H1 (cell line): ENCODE results near the gene SPTBN1. TPM values are rescaled to one million over a fixed set of nuclear protein-coding genes. Genes with fewer than 3 reads are reported as not detected.

Experiments used
- CTCF ChIA-PET: fragments of 300-600 bp; sonication (Branson Sonifier 250); formaldehyde crosslinking; loops from one replicate; lab custom pipeline; 2021; ENCODE audit not compliant: partially characterized antibody; lab: Charles Lee
- POLR2A ChIA-PET: fragments of 300-600 bp; sonication (Branson Sonifier 250); formaldehyde crosslinking; loops from one replicate; lab custom pipeline; 2021; ENCODE audit warnings: inconsistent platforms; ENCODE audit not compliant: partially characterized antibody; lab: Charles Lee
- DNase-seq, 2 experiments: peaks; one replicate each; pipeline versions ENCODE4 v3.0.0 to v3.0.0-alpha.2; 2010 to 2022; ENCODE audit warnings: low spot score in 2 of 2, low read depth in 1 of 2, mixed read lengths in 1 of 2
- FAIRE-seq: peaks from 2 replicates; lab custom pipeline; 2011; peaks lifted over from hg19 to GRCh38; lab: Jason Lieb, UNC
- H2AFZ ChIP-seq: 2 replicates; pipeline ENCODE4 v1.8.1; 2012; ENCODE audit warnings: low read length, inconsistent platforms
- H2AK5ac ChIP-seq: 2 replicates; pipeline ENCODE4 v1.6.1; 2013; ENCODE audit warnings: low read depth, low read length
- H2BK120ac ChIP-seq: replicated peaks from 2 replicates; pipeline ENCODE3; 2013; ENCODE audit warnings: low read depth, low read length, inconsistent platforms
- H2BK12ac ChIP-seq: 2 replicates; pipeline ENCODE4 v1.6.1; 2013; ENCODE audit warnings: low read depth, low read length
- H2BK15ac ChIP-seq: 2 replicates; pipeline ENCODE4 v1.6.1; 2013; ENCODE audit warnings: low read length
- H2BK20ac ChIP-seq: 2 replicates; pipeline ENCODE4 v1.6.1; 2013; ENCODE audit warnings: low read length
- H2BK5ac ChIP-seq: 2 replicates; pipeline ENCODE4 v1.6.1; 2013; ENCODE audit warnings: low read depth, low read length
- H3K14ac ChIP-seq: 2 replicates; pipeline ENCODE4 v1.6.1; 2013; ENCODE audit warnings: inconsistent platforms; ENCODE audit not compliant: insufficient read length
- H3K18ac ChIP-seq: 2 replicates; pipeline ENCODE4 v1.6.1; 2013; ENCODE audit warnings: low read length; ENCODE audit errors: extremely low read depth
- H3K23ac ChIP-seq: 2 replicates; pipeline ENCODE4 v1.6.1; 2013; ENCODE audit warnings: inconsistent platforms; ENCODE audit not compliant: insufficient read length
- H3K23me2 ChIP-seq: 2 replicates; pipeline ENCODE4 v1.6.1; 2013; ENCODE audit warnings: low read depth, low read length
- H3K27ac ChIP-seq: 2 replicates; pipeline ENCODE4 v1.6.1; 2011; ENCODE audit warnings: low read depth, low read length, inconsistent platforms
- H3K27me3 ChIP-seq, 4 experiments: replicated peaks in 1 of 4; 1 replicate in 1 of 4; 2 replicates in 3 of 4; pipeline versions ENCODE4 v1.6.1 to v1.8.1; 2011 to 2013; ENCODE audit warnings: low read length in 3 of 4, mild to moderate bottlenecking in 3 of 4, inconsistent platforms in 2 of 4, mixed read lengths in 2 of 4, moderate library complexity in 1 of 4; ENCODE audit not compliant: control insufficient read depth in 3 of 4, insufficient read depth in 3 of 4; ENCODE audit errors: extremely low read depth in 1 of 4
- H3K36me3 ChIP-seq, 4 experiments: 2 replicates each; pipeline versions ENCODE4 v1.6.1 to v1.8.1; 2011 to 2013; ENCODE audit warnings: mild to moderate bottlenecking in 4 of 4, low read length in 3 of 4, moderate library complexity in 2 of 4, control low read depth in 1 of 4, inconsistent platforms in 1 of 4; ENCODE audit not compliant: insufficient read depth in 4 of 4, control insufficient read depth in 2 of 4
- H3K4ac ChIP-seq: replicated peaks from 2 replicates; pipeline ENCODE3; 2013; ENCODE audit warnings: low read length, low read depth, mixed read lengths, inconsistent platforms; ENCODE audit not compliant: insufficient read length
- H3K4me1 ChIP-seq, 4 experiments: replicated peaks in 1 of 4; 1 replicate in 1 of 4; 2 replicates in 3 of 4; pipeline versions ENCODE4 v1.6.1 to v1.8.1; 2011 to 2013; ENCODE audit warnings: low read length in 3 of 4, inconsistent platforms in 2 of 4, mixed read lengths in 1 of 4; ENCODE audit not compliant: insufficient read depth in 4 of 4, control insufficient read depth in 3 of 4
- H3K4me2 ChIP-seq, 2 experiments: 2 replicates each; pipeline versions ENCODE4 v1.6.1 to v1.8.1; 2011 to 2013; ENCODE audit warnings: low read depth in 2 of 2, low read length in 2 of 2, control low read depth in 1 of 2, inconsistent platforms in 1 of 2, mild to moderate bottlenecking in 1 of 2; ENCODE audit not compliant: insufficient read depth in 1 of 2
- H3K4me3 ChIP-seq, 4 experiments: fragments of 200-600, 300-600 bp in 1 of 4; sonication (generic), shearing (Covaris generic), sonication (Bioruptor Twin) in 1 of 4; 2 replicates each; pipeline versions ENCODE4 v1.5.1 to v1.8.1; 2011 to 2016; ENCODE audit warnings: low read length in 4 of 4, low read depth in 3 of 4, control low read depth in 2 of 4, inconsistent platforms in 2 of 4, mild to moderate bottlenecking in 2 of 4, mixed read lengths in 1 of 4, moderate library complexity in 1 of 4; ENCODE audit not compliant: insufficient read depth in 2 of 4; ENCODE audit errors: extremely low read depth in 1 of 4
- H3K56ac ChIP-seq: replicated peaks from 2 replicates; pipeline ENCODE3; 2013; ENCODE audit warnings: low read depth, mild to moderate bottlenecking, mixed read lengths, low read length, inconsistent platforms; ENCODE audit not compliant: insufficient read length
- H3K79me1 ChIP-seq: 2 replicates; pipeline ENCODE4 v1.6.1; 2013; ENCODE audit warnings: low read depth, low read length, control low read depth
- H3K79me2 ChIP-seq, 2 experiments: 2 replicates each; pipeline versions ENCODE4 v1.6.1 to v1.8.1; 2012 to 2013; ENCODE audit warnings: low read length in 2 of 2, mild to moderate bottlenecking in 2 of 2, inconsistent platforms in 1 of 2; ENCODE audit not compliant: insufficient read depth in 2 of 2, control insufficient read depth in 1 of 2
- H3K9ac ChIP-seq, 4 experiments: replicated peaks in 1 of 4; 1 replicate in 1 of 4; 2 replicates in 3 of 4; pipeline versions ENCODE4 v1.6.1 to v1.8.1; 2011 to 2013; ENCODE audit warnings: low read depth in 3 of 4, low read length in 3 of 4, control low read depth in 2 of 4, mild to moderate bottlenecking in 2 of 4, moderate library complexity in 2 of 4, inconsistent platforms in 1 of 4; ENCODE audit errors: extremely low read depth in 1 of 4
- H3K9me3 ChIP-seq, 2 experiments: 2 replicates each; pipeline versions ENCODE4 v1.6.1 to v1.8.1; 2012 to 2013; ENCODE audit warnings: mild to moderate bottlenecking in 2 of 2, moderate library complexity in 2 of 2, control low read depth in 1 of 2, inconsistent platforms in 1 of 2, low read depth in 1 of 2, low read length in 1 of 2, mixed read lengths in 1 of 2; ENCODE audit not compliant: insufficient read depth in 2 of 2
- H4K20me1 ChIP-seq, 2 experiments: replicated peaks in 1 of 2; 2 replicates each; pipeline versions ENCODE3 to v1.8.1; 2011 to 2013; ENCODE audit warnings: inconsistent platforms in 2 of 2, low read length in 2 of 2, mild to moderate bottlenecking in 1 of 2; ENCODE audit not compliant: insufficient read depth in 2 of 2, control insufficient read depth in 1 of 2
- H4K5ac ChIP-seq: 2 replicates; pipeline ENCODE4 v1.6.1; 2013; ENCODE audit warnings: low read length, low read depth, mixed read lengths, inconsistent platforms; ENCODE audit not compliant: insufficient read length
- H4K8ac ChIP-seq: 2 replicates; pipeline ENCODE4 v1.8.0; 2013; ENCODE audit warnings: mild to moderate bottlenecking, moderate library complexity, low read length, inconsistent platforms; ENCODE audit not compliant: insufficient read depth; ENCODE audit errors: extremely low read depth
- H4K91ac ChIP-seq: replicated peaks from 2 replicates; pipeline ENCODE3; 2013; ENCODE audit warnings: low read length, mixed read lengths, inconsistent platforms; ENCODE audit not compliant: insufficient read length
- ASH2L ChIP-seq: fragments of 200-600, 300-600 bp; sonication (generic); IDR thresholded peaks from one replicate; pipeline ENCODE4 v1.7.1; 2017; ENCODE audit warnings: low read length
- BCL11A ChIP-seq, 2 experiments: IDR thresholded peaks; one replicate each; pipeline ENCODE4 v1.6.1; 2011; ENCODE audit warnings: low read depth in 2 of 2, low read length in 2 of 2, mild to moderate bottlenecking in 2 of 2
- CBX5 ChIP-seq: fragments of 300-800, 300-1000 bp; sonication (generic); IDR thresholded peaks from 2 replicates; pipeline ENCODE4 v1.7.1; 2016; ENCODE audit warnings: antibody characterized with exemption, low read length, low read depth
- CHD1 ChIP-seq: IDR thresholded peaks from 2 replicates; pipeline ENCODE4 v1.6.1; 2012; ENCODE audit warnings: low read depth, low read length, improper control_type of control experiment
- CTBP2 ChIP-seq: IDR thresholded peaks from 2 replicates; pipeline ENCODE4 v1.7.0; 2011; ENCODE audit warnings: borderline replicate concordance, mild to moderate bottlenecking, moderate library complexity, mixed read lengths, low read length; ENCODE audit not compliant: insufficient read depth, insufficient read length
- POLR2AphosphoS5 ChIP-seq: IDR thresholded peaks from 2 replicates; pipeline ENCODE4 v1.6.1; 2011; ENCODE audit warnings: low read depth, low read length
- RXRA ChIP-seq: IDR thresholded peaks from 2 replicates; pipeline ENCODE4 v1.6.1; 2011; ENCODE audit warnings: low read depth, mild to moderate bottlenecking, low read length, moderate library complexity; ENCODE audit not compliant: insufficient read depth
- SAP30 ChIP-seq: fragments of 300-600 bp; sonication (generic); IDR thresholded peaks from 2 replicates; pipeline ENCODE4 v1.7.1; 2012; ENCODE audit warnings: low read length, moderate library complexity, mild to moderate bottlenecking, inconsistent platforms; ENCODE audit not compliant: insufficient read depth, insufficient replicate concordance
- SIN3A ChIP-seq, 2 experiments: IDR thresholded peaks in 1 of 2; conservative IDR thresholded peaks in 1 of 2; 2 replicates each; pipeline ENCODE4 v1.6.1; 2011 to 2012; ENCODE audit warnings: low read length in 2 of 2, improper control_type of control experiment in 1 of 2, low read depth in 1 of 2, mild to moderate bottlenecking in 1 of 2
- TAF1 ChIP-seq: IDR thresholded peaks from 2 replicates; pipeline ENCODE4 v1.6.1; 2011; ENCODE audit warnings: mild to moderate bottlenecking, low read depth, low read length
- TBP ChIP-seq: IDR thresholded peaks from 2 replicates; pipeline ENCODE4 v1.6.1; 2011; ENCODE audit warnings: low read depth, low read length, improper control_type of control experiment
- TCF12 ChIP-seq: IDR thresholded peaks from 2 replicates; pipeline ENCODE4 v1.6.1; 2011; ENCODE audit warnings: low read depth, mild to moderate bottlenecking, low read length
- WGBS, 2 experiments: shearing (Covaris generic) in 1 of 2; methylation state at CpG; one replicate each; pipeline versions ENCODE4 v1.1.6 to v1.1.7; 2013 to 2015; ENCODE audit warnings: low lambda C conversion rate in 2 of 2, mixed read lengths in 2 of 2, inconsistent platforms in 1 of 2, low coverage in 1 of 2, missing lambda C conversion rate in 1 of 2; ENCODE audit not compliant: insufficient replicate concordance in 2 of 2, insufficient coverage in 1 of 2, insufficient read length in 1 of 2; ENCODE audit errors: extremely low coverage in 1 of 2, missing lambda C conversion rate in 1 of 2; 5-methylcytosine and 5-hydroxymethylcytosine counted together
- polyA plus RNA-seq, 7 experiments: library from polyadenylated mRNA; depleted of rRNA in 3 of 7; stranded (reverse) in 5 of 7; unstranded in 2 of 7; fragments of >200 nt in 5 of 7; fragments of 200-250 nt in 2 of 7; gene quantifications; 1 replicate in 5 of 7; 2 replicates in 1 of 7; 4 replicates in 1 of 7; pipeline versions ENCODE4 v1.2.1 to v1.2.3, GENCODE V29; 2011 to 2013; ENCODE audit warnings: missing spikeins in 2 of 7, mixed read lengths in 2 of 7
- total RNA-seq: library from RNA; stranded (reverse); fragmentation: NEBNext Ultra II Directional; extraction: Animal tissue kit (Norgen Biotek cat#: 25700); gene quantifications from 2 replicates; pipeline ENCODE4 v1.2.1, GENCODE V29; 2021
- TF ChIP-seq, protein P1 (sequence below): IDR thresholded peaks from 2 replicates; pipeline ENCODE4 v1.6.1; 2012; ENCODE audit warnings: inconsistent platforms
- TF ChIP-seq, protein P2 (sequence below): IDR thresholded peaks from 2 replicates; pipeline ENCODE4 v1.6.1; 2012; ENCODE audit warnings: inconsistent platforms

SPTBN1 gene
- total and polyA plus RNA-seq, 2 of the 8 experiments (the other 6 are each of a cell fraction or from before 2014, with no cell fraction given): 31.8 to 180 TPM

DNA sequence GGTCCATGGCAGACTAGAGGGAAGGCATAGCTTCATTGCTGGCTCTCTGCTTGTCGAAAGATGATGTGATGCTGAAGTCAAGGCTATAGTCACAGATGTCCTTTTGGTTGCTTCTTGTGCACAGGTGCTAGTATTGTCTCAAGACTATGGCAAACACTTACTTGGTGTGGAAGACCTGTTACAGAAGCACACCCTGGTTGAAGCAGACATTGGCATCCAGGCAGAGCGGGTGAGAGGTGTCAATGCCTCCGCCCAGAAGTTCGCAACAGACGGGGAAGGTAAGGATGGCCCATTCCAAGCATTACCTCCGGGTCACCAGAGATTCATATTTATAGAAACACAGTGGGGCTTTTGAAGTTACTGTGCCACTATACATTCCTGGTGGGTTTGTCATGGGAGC, 171.8 kb downstream of the SPTBN1 start:
- peaks cover 2 to 9% of the 10 kb centered on the region in 2 experiments for H4K20me1 ChIP-seq
- no peak overlapping the region for H3K23ac ChIP-seq
- no peak overlapping the region for H4K8ac ChIP-seq
- no peak overlapping the region for H3K4ac ChIP-seq
- no peak overlapping the region for H4K5ac ChIP-seq
- H2BK15ac ChIP-seq: no peak overlapping the region
- POLR2A ChIA-PET: no interaction called here
- no peak overlapping the region for H2BK20ac ChIP-seq
- WGBS, 2 experiments: 94% methylated on average over 6 of the region's 6 CpGs; no CpG with 5 or more reads in 1 of the 2 experiments
- peaks cover 47 to 95% (median 84%) of the 10 kb centered on the region in 4 experiments for H3K36me3 ChIP-seq
- H2BK12ac ChIP-seq: no peak overlapping the region
- no peak overlapping the region for H2BK120ac ChIP-seq
- no peak for FAIRE-seq
- no peak overlapping the region for H3K4me3 ChIP-seq
- DNase-seq: no peak
- H3K56ac ChIP-seq: no peak overlapping the region
- H3K9me3 ChIP-seq: no peaks in the 10 kb centered on the region
- H3K79me1 ChIP-seq: no peaks in the 10 kb centered on the region
- CTCF ChIA-PET: interaction anchor here (1.1 to 6.5 kb wide), 4 partner anchors 8 to 521 kb away, joined by 3 to 39 read pairs (median 6); no protein-coding TSS in a partner anchor
- H3K27me3 ChIP-seq: no peaks in the 10 kb centered on the region
- H3K14ac ChIP-seq: no peak overlapping the region
- H2BK5ac ChIP-seq: no peak overlapping the region
- no peaks in the 10 kb centered on the region for H3K4me1 ChIP-seq
- H2AK5ac ChIP-seq: no peak overlapping the region
- H3K79me2 ChIP-seq: no peaks in the 10 kb centered on the region
- no peak overlapping the region for H3K27ac ChIP-seq
- no peak overlapping the region for H3K9ac ChIP-seq
- H3K4me2 ChIP-seq: no peak overlapping the region
- no peak overlapping the region for H4K91ac ChIP-seq
- H2AFZ ChIP-seq: no peak overlapping the region
- H3K18ac ChIP-seq: no peak overlapping the region
- no peaks in the 10 kb centered on the region for H3K23me2 ChIP-seq
- TF ChIP-seq TBP (no peak), TAF1 (no peak), RXRA (no peak), CBX5 (no peak), SAP30 (no peak), POLR2AphosphoS5 (no peak), ASH2L (no peak), CHD1 (no peak), TCF12 (no peak), BCL11A (IDR thresholded peaks at IDR 0.05; ENCODE audit: low read depth in 2 of 2, low read length in 2 of 2) (no peak), SIN3A (conservative IDR thresholded peaks at IDR 0.05 in 1 of 2, IDR thresholded peaks at IDR 0.05 in 1 of 2; ENCODE audit: low read depth in 1 of 2, low read length in 2 of 2) (no peak), CTBP2 (no peak)
- TF ChIP-seq, protein P1, sequence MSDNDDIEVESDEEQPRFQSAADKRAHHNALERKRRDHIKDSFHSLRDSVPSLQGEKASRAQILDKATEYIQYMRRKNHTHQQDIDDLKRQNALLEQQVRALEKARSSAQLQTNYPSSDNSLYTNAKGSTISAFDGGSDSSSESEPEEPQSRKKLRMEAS: no peak
- TF ChIP-seq, protein P2, sequence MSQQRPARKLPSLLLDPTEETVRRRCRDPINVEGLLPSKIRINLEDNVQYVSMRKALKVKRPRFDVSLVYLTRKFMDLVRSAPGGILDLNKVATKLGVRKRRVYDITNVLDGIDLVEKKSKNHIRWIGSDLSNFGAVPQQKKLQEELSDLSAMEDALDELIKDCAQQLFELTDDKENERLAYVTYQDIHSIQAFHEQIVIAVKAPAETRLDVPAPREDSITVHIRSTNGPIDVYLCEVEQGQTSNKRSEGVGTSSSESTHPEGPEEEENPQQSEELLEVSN: no peak
